HepG2 (cell line): ENCODE results near the gene LIMS2. TPM values are rescaled to one million over a fixed set of nuclear protein-coding genes. Genes with fewer than 3 reads are reported as not detected.
A peak's percentile ranks its signal among the peaks of the same experiment; 100 is the strongest.

Experiments used
- ATAC-seq: fragments of 200-7000 bp; cut with Tn5 transposase; 3 replicates; pipeline ENCODE4 v1.9.1; 2020; ENCODE audit warnings: mild to moderate bottlenecking, moderate library complexity
- BruUV-seq: library from RNA; stranded (reverse); fragments of 400-500 nt; replicated peaks from 2 replicates; lab custom pipeline; 2021; lab: Mats Ljungman, UMichigan
- CTCF ChIA-PET: fragments of 300-600 bp; formaldehyde crosslinking; extraction: SDS; loops from one replicate; lab custom pipeline; 2021; ENCODE audit warnings: low total read pairs, inconsistent platforms, low intra/inter-chr PET ratio; lab: Yijun Ruan, JAX
- POLR2A ChIA-PET: fragments of 350-600 bp; sonication (Branson Sonifier 250); formaldehyde crosslinking; loops from one replicate; lab custom pipeline; 2020; ENCODE audit warnings: antibody characterized with exemption, inconsistent platforms; lab: Yijun Ruan, JAX
- DNase-seq: peaks from one replicate; pipeline ENCODE4 v3.0.0-alpha.2; 2015; ENCODE audit warnings: low spot score
- FAIRE-seq: peaks from 3 replicates; lab custom pipeline; 2011; peaks lifted over from hg19 to GRCh38; lab: Jason Lieb, UNC
- H2AFZ ChIP-seq: one replicate; pipeline ENCODE4 v1.6.1; 2011; ENCODE audit warnings: low read length, inconsistent platforms
- H3K27ac ChIP-seq: fragments of 300-600 bp; 3 replicates; pipeline ENCODE4 v1.8.0; 2011; ENCODE audit warnings: mixed run types, mild to moderate bottlenecking, mixed read lengths, low read length, inconsistent platforms; ENCODE audit not compliant: insufficient read depth; ENCODE audit errors: extremely low read length
- H3K27me3 ChIP-seq, 2 experiments: fragments of 200-600 bp in 1 of 2; 2 replicates in 1 of 2; 3 replicates in 1 of 2; pipeline versions ENCODE4 v1.6.0 to v1.8.0; 2011; ENCODE audit warnings: low read length in 2 of 2, mild to moderate bottlenecking in 2 of 2, moderate library complexity in 2 of 2, inconsistent platforms in 1 of 2; ENCODE audit not compliant: insufficient read depth in 2 of 2, control insufficient read depth in 1 of 2
- H3K36me3 ChIP-seq, 2 experiments: fragments of 200-600 bp in 1 of 2; replicated peaks in 1 of 2; 2 replicates in 1 of 2; 3 replicates in 1 of 2; pipeline versions ENCODE4 v1.5.1 to v1.8.0; 2011; ENCODE audit warnings: low read length in 2 of 2, inconsistent platforms in 1 of 2; ENCODE audit not compliant: insufficient read depth in 2 of 2, control insufficient read depth in 1 of 2
- H3K4me1 ChIP-seq: 2 replicates; pipeline ENCODE4 v1.5.1; 2012; ENCODE audit warnings: low read length, inconsistent platforms; ENCODE audit not compliant: insufficient read depth
- H3K4me2 ChIP-seq: 2 replicates; pipeline ENCODE4 v1.6.0; 2011; ENCODE audit warnings: low read depth, low read length, inconsistent platforms
- H3K4me3 ChIP-seq, 3 experiments: fragments of 200-600 bp in 1 of 3; sonication (generic), shearing (Covaris generic) in 1 of 3; replicated peaks in 1 of 3; 2 replicates each; pipeline ENCODE4 v1.5.1; 2011 to 2016; ENCODE audit warnings: low read length in 3 of 3, inconsistent platforms in 2 of 3, low read depth in 2 of 3, mild to moderate bottlenecking in 2 of 3, control low read depth in 1 of 3, mixed read lengths in 1 of 3; ENCODE audit not compliant: insufficient read depth in 1 of 3
- H3K79me2 ChIP-seq: one replicate; pipeline ENCODE4 v1.6.1; 2011; ENCODE audit warnings: low read length, inconsistent platforms; ENCODE audit not compliant: insufficient read depth
- H3K9ac ChIP-seq: 2 replicates; pipeline ENCODE4 v1.6.0; 2011; ENCODE audit warnings: mild to moderate bottlenecking, low read depth, low read length, inconsistent platforms; ENCODE audit not compliant: insufficient read depth
- H3K9me3 ChIP-seq: 2 replicates; pipeline ENCODE4 v1.5.1; 2012; ENCODE audit warnings: mild to moderate bottlenecking, low read length
- H4K20me1 ChIP-seq: 2 replicates; pipeline ENCODE4 v1.6.0; 2011; ENCODE audit warnings: inconsistent platforms, mild to moderate bottlenecking, low read length, moderate library complexity; ENCODE audit not compliant: insufficient read depth
- AGO2 ChIP-seq: fragments of 200-400 bp; formaldehyde crosslinking; optimal IDR thresholded peaks from 2 replicates; pipeline ENCODE3; 2017; ENCODE audit warnings: mild to moderate bottlenecking, low read depth, low read length, moderate library complexity
- MAZ ChIP-seq, 2 experiments: sonication (generic) in 1 of 2; formaldehyde crosslinking in 1 of 2; IDR thresholded peaks; 2 replicates each; pipeline versions ENCODE4 v1.5.0 to v1.6.1; 2012 to 2020; ENCODE audit warnings: low read depth in 2 of 2, mild to moderate bottlenecking in 2 of 2, borderline replicate concordance in 1 of 2, improper control_type of control experiment in 1 of 2, low read length in 1 of 2, missing genetic modification reagents in 1 of 2, moderate library complexity in 1 of 2
- PAXIP1 ChIP-seq: sonication (generic); formaldehyde crosslinking; conservative IDR thresholded peaks from 2 replicates; pipeline ENCODE4 v1.4.0; 2020; ENCODE audit warnings: mild to moderate bottlenecking, missing genetic modification reagents, moderate library complexity
- POLR2A ChIP-seq, 2 experiments: IDR thresholded peaks; 2 replicates each; pipeline ENCODE4 v1.6.1; 2011; ENCODE audit warnings: low read depth in 2 of 2, low read length in 2 of 2, mild to moderate bottlenecking in 1 of 2, moderate library complexity in 1 of 2; ENCODE audit not compliant: insufficient read depth in 1 of 2
- RBM22 ChIP-seq: fragments of 200-400 bp; formaldehyde crosslinking; optimal IDR thresholded peaks from 2 replicates; pipeline ENCODE3; 2017; ENCODE audit warnings: mild to moderate bottlenecking, low read length, moderate library complexity
- SIX4 ChIP-seq: sonication (generic); formaldehyde crosslinking; IDR thresholded peaks from 2 replicates; pipeline ENCODE4 v1.4.0; 2020; ENCODE audit warnings: missing genetic modification reagents
- ZFYVE20 ChIP-seq: sonication (generic); formaldehyde crosslinking; IDR thresholded peaks from 2 replicates; pipeline ENCODE4 v1.8.0; 2023; ENCODE audit warnings: low read depth, mild to moderate bottlenecking, moderate library complexity, missing genetic modification reagents, borderline replicate concordance
- ZNF12 ChIP-seq: sonication (generic); formaldehyde crosslinking; IDR thresholded peaks from 2 replicates; pipeline ENCODE4 v1.5.0; 2020; ENCODE audit warnings: missing genetic modification reagents
- ZNF7 ChIP-seq: IDR thresholded peaks from 2 replicates; pipeline ENCODE4 v1.6.1; 2016; ENCODE audit warnings: missing biosample characterization, missing genetic modification reagents
- WGBS: methylation state at CpG from one replicate; pipeline ENCODE4 v1.1.6; 2017; ENCODE audit warnings: low lambda C conversion rate; 5-methylcytosine and 5-hydroxymethylcytosine counted together
- in situ Hi-C: cut with HindIII; loops from 2 replicates; pipeline ENCODE4 v1.10.0; 2017; ENCODE audit warnings: low pct_unique_long_range_greater_than_20kb; ENCODE audit not compliant: extremely low pct_ligation_motif_present
- intact Hi-C: fragments of 100-400 bp; cut with micrococcal nuclease; formaldehyde crosslinking; loops from one replicate; pipeline ENCODE4 v1.10.0; 2022; ENCODE audit not compliant: unreplicated experiment
- polyA plus RNA-seq, 8 experiments: library from polyadenylated mRNA; depleted of rRNA in 3 of 8; stranded (reverse) in 7 of 8; unstranded in 1 of 8; fragments of >200 nt; fragmentation: Illumina TruSeq in 4 of 8; extraction: Trizol in 4 of 8; gene quantifications; 2 replicates each; pipeline versions ENCODE4 v1.2.1 to v1.2.3, GENCODE V29; 2011 to 2016; ENCODE audit warnings: low read depth in 4 of 8, missing spikeins in 1 of 8, mixed read lengths in 1 of 8; ENCODE audit not compliant: insufficient read depth in 1 of 8
- total RNA-seq, 5 experiments: library from RNA; depleted of rRNA; stranded (reverse); fragments of >200 nt; fragmentation: Illumina TruSeq; extraction: Trizol; gene quantifications; 2 replicates each; pipeline ENCODE4 v1.2.3, GENCODE V29; 2016; ENCODE audit warnings: low read depth in 1 of 5

The LIMS2 gene
- total and polyA plus RNA-seq, 2 of the 13 experiments (the other 11 are each of a cell fraction or from before 2014, with no cell fraction given), result 1.0 to 1.9 TPM

- DNase-seq (no peak), FAIRE-seq (no peak), ATAC-seq (peak; percentile 34)
- in situ Hi-C loops, result no loop called here
- Histone ChIP-seq H3K9me3 (no peaks in the 10 kb centered on the region), H3K27ac (no peak overlapping the region), H4K20me1 (no peaks in the 10 kb centered on the region), H3K4me1 (peaks cover 12% of the 10 kb centered on the region), H3K4me2 (no peak overlapping the region), H2AFZ (no peak overlapping the region), H3K27me3 (no peaks in the 10 kb centered on the region), H3K79me2 (no peaks in the 10 kb centered on the region), H3K9ac (no peak overlapping the region), H3K36me3 (peaks cover 20 to 72% of the 10 kb centered on the region in 2 experiments), H3K4me3 (no peak overlapping the region)
- CTCF ChIA-PET, result no interaction called here
- POLR2A ChIA-PET, result interaction anchor here (1.5 kb wide), 1 partner anchor 19 kb away, joined by 3 read pairs; no protein-coding TSS in a partner anchor
- 95% methylated on average over 6 of the region's 13 CpGs for WGBS
- no TSS peak for BruUV-seq
- TF ChIP-seq ZFYVE20 (CRISPR knock-in tag) (no peak), SIX4 (CRISPR knock-in tag) (no peak), PAXIP1 (CRISPR knock-in tag) (no peak), RBM22 (peak; percentile 54), AGO2 (peak; percentile 62), ZNF12 (CRISPR knock-in tag) (no peak), POLR2A (IDR thresholded peaks at IDR 0.05; ENCODE audit: insufficient read depth in 1 of 2, low read depth in 2 of 2, low read length in 2 of 2) (0 out of 4 replicates have a peak, but pooled peaks of 1 of the 2 experiments have one; percentile 7), ZNF7 (CRISPR knock-in tag) (no peak), MAZ (IDR thresholded peaks at IDR 0.05; ENCODE audit: borderline replicate concordance, low read depth, low read length) (no peak), MAZ (CRISPR knock-in tag; IDR thresholded peaks at IDR 0.05; ENCODE audit: low read depth) (no peak)
- intact Hi-C loops, result loop anchor here (5.0 kb wide), 1 partner anchor 43 kb away; no protein-coding TSS in a partner anchor
Observed at GRCh38 chr2:127719301-127720218, 44.2 kb upstream of the LIMS2 start.
